NCI-H187 treated with DMSO at 0.1 percent for 48 hours (cell line): ENCODE results near the gene AMT.

Experiments used
- DNase-seq: peaks from one replicate; lab custom pipeline; 2025; lab: John Stamatoyannopoulos, UW

The AMT gene, protein sequence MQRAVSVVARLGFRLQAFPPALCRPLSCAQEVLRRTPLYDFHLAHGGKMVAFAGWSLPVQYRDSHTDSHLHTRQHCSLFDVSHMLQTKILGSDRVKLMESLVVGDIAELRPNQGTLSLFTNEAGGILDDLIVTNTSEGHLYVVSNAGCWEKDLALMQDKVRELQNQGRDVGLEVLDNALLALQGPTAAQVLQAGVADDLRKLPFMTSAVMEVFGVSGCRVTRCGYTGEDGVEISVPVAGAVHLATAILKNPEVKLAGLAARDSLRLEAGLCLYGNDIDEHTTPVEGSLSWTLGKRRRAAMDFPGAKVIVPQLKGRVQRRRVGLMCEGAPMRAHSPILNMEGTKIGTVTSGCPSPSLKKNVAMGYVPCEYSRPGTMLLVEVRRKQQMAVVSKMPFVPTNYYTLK

GRCh38 chr3:49422379-49423248 lies at the start of gene AMT:
AMT (minus strand) TSS chr3:49422473; CDS start chr3:49422450, 23 bp downstream.
- no peak for DNase-seq

DNA sequence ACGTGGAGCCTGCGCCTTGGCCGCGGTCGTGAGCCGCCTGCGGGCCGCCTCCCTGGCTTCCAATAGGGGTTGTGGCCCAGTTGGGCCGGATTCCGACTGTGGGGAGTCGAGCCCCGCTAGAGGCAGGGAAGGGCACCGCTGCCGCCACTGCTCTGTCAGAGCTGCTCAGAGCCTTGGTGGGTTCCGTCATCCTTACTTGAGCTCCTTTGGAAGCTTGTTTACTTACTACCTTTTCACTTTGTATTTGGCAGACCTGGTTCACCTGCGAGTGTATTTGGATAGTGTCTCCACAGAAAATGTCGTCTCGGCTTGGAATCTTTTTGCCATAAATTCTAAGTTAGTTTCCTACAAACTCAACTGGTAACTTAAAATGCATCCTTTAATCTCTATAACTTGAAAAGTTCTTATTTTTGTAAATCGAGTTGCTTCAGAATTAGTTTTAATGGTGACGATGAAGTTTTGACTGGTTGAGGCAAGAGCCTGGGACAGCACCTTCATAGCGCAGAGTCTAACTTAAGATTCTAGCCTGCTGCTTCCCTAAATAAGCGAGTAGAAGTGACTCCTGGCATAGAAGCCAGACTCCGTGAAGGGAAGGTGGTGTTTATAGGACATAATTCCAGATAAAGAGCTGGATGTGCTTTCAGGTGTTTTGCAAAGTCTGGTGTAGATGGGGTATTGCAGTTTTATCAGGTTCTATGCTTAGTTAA lies 48.6 kb upstream of the AMT start:
- no peak for DNase-seq

DNA sequence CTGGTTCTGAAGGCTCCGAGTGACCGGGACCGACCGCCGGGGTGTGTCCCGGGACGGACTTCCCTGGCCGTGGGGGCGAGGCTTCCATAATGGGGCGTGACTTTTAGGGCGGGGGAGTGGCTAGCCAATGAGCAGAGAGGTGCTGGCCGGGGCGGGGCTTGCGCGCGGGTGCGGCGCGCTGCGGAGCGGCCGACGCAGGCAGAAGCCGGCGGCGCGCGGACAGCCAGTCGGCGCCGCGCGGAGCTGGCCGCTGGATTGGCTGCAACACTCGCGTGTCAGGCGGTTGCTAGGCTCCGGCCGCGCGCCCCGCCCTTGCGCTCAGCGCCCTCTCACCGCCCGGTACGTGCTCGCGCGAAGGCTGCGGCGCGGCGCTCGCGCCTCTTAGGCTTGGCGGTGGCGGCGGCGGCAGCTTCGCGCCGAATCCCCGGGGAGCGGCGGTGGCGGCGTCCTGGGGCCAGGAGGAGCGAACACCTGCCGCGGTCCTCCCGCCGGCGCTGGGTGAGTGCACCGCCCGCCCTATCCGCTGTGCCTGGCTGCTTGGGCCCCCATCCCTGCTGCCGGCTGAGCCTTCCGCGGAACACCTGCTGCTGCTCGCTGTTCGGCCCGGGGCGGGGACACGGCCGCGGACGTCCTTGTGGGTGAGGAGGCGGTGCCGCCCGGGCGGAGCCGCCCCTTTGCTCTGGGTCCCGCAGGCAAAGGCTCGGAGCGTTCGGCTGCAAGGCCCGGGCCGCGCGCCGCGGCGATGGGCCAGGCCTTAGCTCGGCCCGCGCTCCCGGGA lies 47.9 kb upstream of the AMT start, which contains the start of gene DAG1:
DAG1 (plus strand) TSS at position 332 of the 778 bp plus-strand sequence. CDS start 40,268 bp downstream, outside the sequence.
- peak; percentile 43 for DNase-seq

DNA sequence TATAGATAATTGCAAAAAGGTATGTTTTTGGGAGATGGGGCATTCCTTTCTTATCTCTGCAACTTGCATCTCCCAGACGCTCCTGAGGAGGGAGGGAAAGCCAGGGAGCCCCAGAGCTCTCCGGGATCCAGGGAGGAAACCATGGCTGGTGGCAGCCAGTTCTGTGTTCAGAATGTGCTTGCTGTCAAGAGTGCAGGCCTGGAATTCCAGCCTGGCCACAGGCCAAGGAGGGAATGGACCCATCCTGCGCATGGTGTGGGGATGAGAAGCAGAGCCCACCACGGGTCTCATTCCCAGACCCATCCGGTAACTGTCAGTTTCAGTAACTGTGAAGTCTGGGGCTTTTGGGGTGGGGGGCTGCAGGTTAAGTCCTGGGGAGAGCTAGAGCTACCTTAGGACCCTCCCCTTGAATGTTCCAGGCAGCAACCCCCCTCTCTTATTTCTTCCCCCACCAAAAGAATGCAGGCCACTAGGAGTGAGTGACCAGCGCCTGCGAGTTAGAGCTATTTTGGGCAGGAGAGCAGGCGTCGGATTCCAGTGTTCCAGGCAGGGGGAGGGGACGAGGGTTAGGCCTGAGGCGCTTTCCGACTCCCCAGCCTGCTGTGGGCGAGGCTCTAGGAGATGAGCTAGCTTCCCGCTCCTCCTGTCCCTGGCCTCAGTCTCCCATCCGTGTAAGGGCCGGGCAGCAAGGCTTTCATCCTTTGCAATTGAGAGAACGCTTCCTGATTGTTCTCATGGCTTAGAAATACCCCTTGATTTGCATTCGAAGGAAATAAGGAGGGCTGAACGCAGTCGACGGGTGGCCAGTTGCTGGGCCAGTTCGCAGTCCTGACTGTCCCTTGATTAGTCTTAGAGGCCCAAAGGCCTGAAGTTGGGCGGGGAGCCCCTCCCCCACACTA lies 47.0 kb upstream of the AMT start:
- DNase-seq = no peak

- no peak for DNase-seq
Observed at GRCh38 chr3:49466085-49466484, 43.8 kb upstream of the AMT start.

- no peak for DNase-seq
Observed at GRCh38 chr3:49465270-49466034, 43.2 kb upstream of the AMT start.

GRCh38 chr3:49462222-49462621 lies 39.9 kb upstream of the AMT start:
- no peak for DNase-seq

DNA sequence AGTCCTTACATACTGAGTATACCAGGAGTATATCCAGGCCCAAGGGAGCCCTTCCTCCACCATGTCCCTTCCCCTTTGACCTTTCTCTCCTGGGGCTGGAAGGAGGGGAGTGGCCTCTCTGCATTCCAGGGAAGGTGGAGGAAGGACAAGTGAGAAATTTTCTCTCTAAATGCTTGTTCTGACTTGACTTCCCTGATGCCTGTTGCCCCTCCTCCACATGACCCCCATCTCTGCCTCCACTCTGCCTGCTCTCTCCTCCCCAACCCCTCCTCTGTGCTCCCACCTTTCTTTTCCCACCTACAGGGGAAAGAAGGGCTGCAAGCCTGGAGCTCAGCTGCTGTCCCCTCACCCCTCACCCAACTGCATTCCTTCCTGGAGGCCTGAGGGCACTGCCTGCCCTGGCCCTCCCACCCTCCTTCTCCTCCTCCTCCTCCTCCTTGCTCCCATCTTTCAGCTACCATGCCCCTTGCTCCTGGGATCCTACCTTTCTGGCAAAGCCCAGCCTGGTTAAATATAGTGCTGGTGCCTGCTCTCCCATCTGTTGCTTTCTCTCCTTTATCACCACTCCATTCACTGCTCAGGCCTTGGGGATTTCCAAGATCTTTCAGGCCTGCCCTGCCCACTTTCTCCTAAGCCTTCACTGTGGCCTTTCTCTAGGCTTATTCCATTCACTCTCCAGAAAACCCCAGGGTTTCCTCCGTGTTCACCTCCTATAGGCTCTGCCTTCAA lies 39.3 kb upstream of the AMT start:
- DNase-seq = no peak

DNA sequence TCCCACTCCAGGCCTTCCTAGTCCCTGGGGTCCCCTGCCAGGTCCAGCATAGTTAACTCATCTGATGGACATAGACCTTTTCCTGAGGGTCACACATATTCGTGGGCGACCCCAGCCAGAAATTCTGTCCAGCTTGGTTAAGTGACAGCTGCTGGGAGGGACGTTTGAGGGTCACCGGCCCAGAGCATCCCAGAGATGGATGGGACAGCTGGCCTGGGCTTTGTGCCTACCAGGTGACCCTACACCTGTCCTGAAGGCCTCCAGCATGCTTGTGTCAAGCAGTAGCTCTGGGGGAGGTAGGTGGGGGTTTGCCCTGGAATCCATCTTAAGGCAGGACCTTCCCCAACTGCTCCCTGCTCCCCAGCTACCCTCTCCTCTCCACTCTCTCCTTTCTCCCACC lies 38.7 kb upstream of the AMT start:
- DNase-seq = no peak

GRCh38 chr3:49460188-49460890 lies 38.1 kb upstream of the AMT start:
- no peak for DNase-seq

DNA sequence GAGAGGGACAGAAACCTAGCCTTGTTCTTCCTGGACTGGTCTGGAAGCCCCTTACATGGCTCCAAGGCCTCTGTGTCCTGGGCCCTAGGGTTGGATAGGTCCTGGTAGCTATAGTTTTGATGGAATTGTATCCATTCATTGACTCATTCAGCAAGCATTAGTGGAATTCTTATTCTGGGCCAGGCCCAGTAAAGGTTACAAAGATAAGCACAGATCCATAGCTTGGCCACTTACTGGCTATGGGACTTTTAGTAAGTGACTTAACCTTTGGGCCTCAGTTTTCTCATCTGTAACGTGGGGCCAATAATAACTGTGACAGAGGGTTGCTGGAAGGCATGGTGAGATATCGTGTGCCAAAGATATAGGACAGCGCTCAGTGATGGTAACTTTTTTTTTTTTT lies 34.2 kb upstream of the AMT start:
- no peak for DNase-seq

DNA sequence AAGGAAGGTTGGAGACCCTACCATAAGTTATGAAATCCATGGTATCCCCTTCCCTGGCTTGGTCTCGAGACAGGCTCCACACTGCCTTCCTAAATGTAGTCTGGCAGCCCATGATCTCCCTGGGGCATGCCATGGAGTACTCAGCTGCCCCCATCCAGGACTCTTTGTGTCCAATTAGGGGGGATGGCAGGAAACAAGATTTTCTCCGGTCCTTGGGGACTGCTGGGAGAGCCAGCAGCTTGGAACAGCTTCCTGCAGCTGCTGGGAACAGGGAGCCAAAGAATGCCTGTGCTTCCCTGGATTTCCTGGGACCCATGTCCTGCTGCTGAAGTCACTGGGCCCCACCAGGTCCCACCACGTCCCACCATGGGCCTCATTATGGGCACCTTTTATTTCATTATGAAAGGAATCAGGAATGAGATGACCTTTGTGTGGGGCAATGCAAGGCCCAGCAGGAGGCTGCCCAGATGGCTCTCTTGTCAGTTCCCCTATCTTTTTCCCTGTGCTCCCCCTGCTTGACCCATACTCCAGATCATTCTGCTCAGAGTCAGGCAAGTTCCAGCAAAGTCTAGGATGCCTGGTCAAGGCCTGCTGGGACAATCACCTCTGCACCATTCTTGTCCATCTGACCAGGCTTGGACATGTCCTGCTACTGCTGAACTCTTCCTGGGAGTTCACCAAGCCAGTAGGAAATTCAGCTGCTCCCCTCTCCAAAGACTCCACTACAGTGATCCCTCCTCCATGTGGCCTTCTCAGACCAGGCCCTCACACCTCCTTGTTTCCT lies 32.8 kb upstream of the AMT start:
- DNase-seq = no peak

GRCh38 chr3:49454458-49454857 lies 32.2 kb upstream of the AMT start:
- DNase-seq = no peak

DNA sequence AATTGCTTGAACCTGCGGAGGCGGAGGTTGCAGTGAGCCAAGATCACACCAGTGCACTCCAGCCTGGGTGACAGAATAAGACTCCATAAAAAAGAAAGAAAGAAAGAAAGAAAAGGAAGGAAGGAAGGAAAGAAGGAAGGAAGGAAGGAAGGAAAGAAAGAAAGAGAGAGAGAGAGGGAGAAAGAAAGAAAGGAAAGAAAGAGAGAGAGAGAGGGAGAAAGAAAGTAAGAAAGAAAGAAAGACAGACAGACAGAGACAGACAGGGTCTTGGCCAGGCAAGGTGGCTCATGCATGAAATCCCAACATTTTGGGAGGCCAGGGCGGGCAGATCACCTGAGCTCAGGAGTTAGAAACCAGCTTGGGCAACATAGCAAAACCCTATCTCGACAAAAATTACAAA lies 31.3 kb upstream of the AMT start:
- DNase-seq = no peak

- no peak for DNase-seq
Observed at GRCh38 chr3:49445391-49445790, 23.1 kb upstream of the AMT start.

DNA sequence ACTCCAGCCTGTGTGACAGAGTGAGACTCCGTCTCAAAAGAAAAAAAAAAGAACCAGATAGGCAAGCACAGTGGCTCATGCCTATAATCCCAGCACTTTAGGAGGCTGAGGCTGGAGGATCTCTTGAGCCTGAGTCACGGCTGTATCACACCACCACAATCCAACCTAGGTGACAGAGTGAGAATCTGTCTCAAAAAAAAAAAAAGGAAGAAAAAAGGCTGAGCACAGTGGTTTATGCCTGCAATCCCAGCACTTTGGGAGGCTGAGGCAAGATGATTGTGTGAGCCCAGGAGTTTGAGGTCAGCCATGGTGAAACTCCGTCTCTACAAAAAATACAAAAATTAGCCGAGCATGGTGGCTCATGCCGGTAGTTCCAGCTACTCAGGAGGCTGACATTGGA lies 12.5 kb upstream of the AMT start:
- DNase-seq = no peak

DNA sequence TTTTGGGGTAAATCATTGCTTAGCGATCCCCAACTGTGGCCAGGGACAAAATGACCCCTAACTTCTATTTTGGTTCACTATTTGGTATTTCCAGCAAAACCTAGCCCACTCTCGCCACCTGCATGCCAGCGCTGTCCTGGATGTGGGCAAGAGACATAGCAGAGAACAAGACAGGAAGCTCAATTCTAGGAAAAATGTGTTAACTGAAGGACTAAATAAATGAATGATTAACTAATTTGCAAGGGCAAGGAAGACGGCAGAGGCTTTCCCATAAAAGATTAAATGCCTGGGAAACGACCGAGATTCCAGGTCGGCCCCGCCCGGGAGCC lies 6.4 kb upstream of the AMT start:
- no peak for DNase-seq

GRCh38 chr3:49427586-49427985 lies 5.3 kb upstream of the AMT start:
- no peak for DNase-seq
